ENCODE results near the gene SLC47A2. TPM values are rescaled to one million over a fixed set of nuclear protein-coding genes. Genes with fewer than 3 reads are reported as not detected.
A peak's percentile ranks its signal among the peaks of the same experiment; 100 is the strongest.

SLC47A2 gene
- total RNA-seq, 6 donors from 2014 or later, result 0.09 TPM; not detected in 5

- peaks cover 16 to 69% (median 26%) of the 10 kb centered on the region in 4 donors for H3K36me3 ChIP-seq
- WGBS, 2 donors, result 70% methylated on average over 4 of the region's 4 CpGs
- no peak for ATAC-seq (ENCODE audit: low FRiP score in 2 of 2)
- peaks cover 10 to 30% (median 23%) of the 10 kb centered on the region in 4 donors for H3K4me1 ChIP-seq
- DNase-seq, result no peak
- no peaks in the 10 kb centered on the region for H3K9me3 ChIP-seq
- no peak overlapping the region for H3K27ac ChIP-seq
- no peak overlapping the region for H3K4me3 ChIP-seq
- no peaks in the 10 kb centered on the region for H3K27me3 ChIP-seq
- TF ChIP-seq EP300 (IDR thresholded peaks at IDR 0.05) (no peak), POLR2AphosphoS5 (IDR thresholded peaks at IDR 0.05) (no peak), POLR2A (IDR thresholded peaks at IDR 0.05) (no peak), CTCF (IDR thresholded peaks at IDR 0.05) (no peak)
These were observed 60.0 kb downstream of the SLC47A2 start for GRCh38 chr17:19656336-19656735.

- Histone ChIP-seq H3K4me1 (peaks cover 21 to 36% (median 31%) of the 10 kb centered on the region in 4 donors), H3K4me3 (no peak overlapping the region), H3K9me3 (no peaks in the 10 kb centered on the region), H3K36me3 (peaks cover 16 to 59% (median 26%) of the 10 kb centered on the region in 4 donors), H3K27ac (no peak overlapping the region), H3K27me3 (no peaks in the 10 kb centered on the region)
- no peak for DNase-seq
- 86 to 89% methylated on average over 4 of the region's 4 CpGs for WGBS, 2 donors
- no peak for ATAC-seq (ENCODE audit: low FRiP score in 2 of 2)
- no peak for TF ChIP-seq POLR2A (IDR thresholded peaks at IDR 0.05)
- no peak for TF ChIP-seq CTCF (IDR thresholded peaks at IDR 0.05)
- TF ChIP-seq POLR2AphosphoS5 (IDR thresholded peaks at IDR 0.05), result no peak
- no peak for TF ChIP-seq EP300 (IDR thresholded peaks at IDR 0.05)
These were observed 61.5 kb downstream of the SLC47A2 start for GRCh38 chr17:19654896-19655295.

- Histone ChIP-seq H3K27me3 (no peaks in the 10 kb centered on the region), H3K27ac (no peak overlapping the region), H3K4me3 (no peak overlapping the region), H3K4me1 (peaks cover 26 to 37% (median 34%) of the 10 kb centered on the region in 4 donors), H3K9me3 (no peaks in the 10 kb centered on the region), H3K36me3 (peaks cover 16 to 59% (median 26%) of the 10 kb centered on the region in 4 donors)
- ATAC-seq (ENCODE audit: low FRiP score in 2 of 2) (no peak), DNase-seq (peak in 1 of 2 donors; percentile 75)
- TF ChIP-seq EP300 (IDR thresholded peaks at IDR 0.05) (no peak), CTCF (IDR thresholded peaks at IDR 0.05) (no peak), POLR2A (IDR thresholded peaks at IDR 0.05) (no peak), POLR2AphosphoS5 (IDR thresholded peaks at IDR 0.05) (no peak)
- WGBS, 2 donors, result 94 to 98% methylated on average over 8 to 21 of the region's 30 CpGs
These were observed 62.0 kb downstream of the SLC47A2 start for GRCh38 chr17:19654342-19654886.

GRCh38 chr17:19652595-19652994, 63.8 kb downstream of the SLC47A2 start:
- peak overlapping the region in 3 of 4 donors; percentile 24 to 56 (median 28) for H3K27ac ChIP-seq
- DNase-seq (no peak), ATAC-seq (ENCODE audit: low FRiP score in 2 of 2) (no peak)
- H3K27me3 ChIP-seq, result no peaks in the 10 kb centered on the region
- peaks cover 12 to 47% (median 26%) of the 10 kb centered on the region in 4 donors for H3K36me3 ChIP-seq
- no peak for TF ChIP-seq POLR2AphosphoS5 (IDR thresholded peaks at IDR 0.05)
- no peak for TF ChIP-seq POLR2A (IDR thresholded peaks at IDR 0.05)
- no peak for TF ChIP-seq EP300 (IDR thresholded peaks at IDR 0.05)
- no peak for TF ChIP-seq CTCF (IDR thresholded peaks at IDR 0.05)
- H3K4me1 ChIP-seq, result peaks cover 29 to 44% (median 39%) of the 10 kb centered on the region in 4 donors
- 40 to 47% methylated on average over 3 of the region's 3 CpGs for WGBS, 2 donors
- no peaks in the 10 kb centered on the region for H3K9me3 ChIP-seq
- no peak overlapping the region for H3K4me3 ChIP-seq
